Endothelial cell of umbilical vein (primary cell): ENCODE data around the gene SLC25A26. TPM values are rescaled to one million over a fixed set of nuclear protein-coding genes. Genes with fewer than 3 reads are reported as not detected.

ENCODE experiments used
- BruUV-seq: library from RNA; stranded (reverse); fragments of 400-500 nt; replicated peaks from 2 replicates; lab custom pipeline; 2021; lab: Mats Ljungman, UMichigan
- CTCF ChIA-PET: fragments of 300-600, 350-600 bp; sonication (Branson Sonifier 250); formaldehyde crosslinking; loops from one replicate; lab custom pipeline; 2021; ENCODE audit warnings: antibody characterized with exemption, inconsistent platforms; lab: Charles Lee
- POLR2A ChIA-PET: fragments of 300-600, 350-600 bp; sonication (Branson Sonifier 250); formaldehyde crosslinking; loops from one replicate; lab custom pipeline; 2021; ENCODE audit warnings: antibody characterized with exemption, inconsistent platforms; lab: Charles Lee
- DNase-seq: peaks from one replicate; pipeline ENCODE4 v3.0.0-alpha.2; 2011; ENCODE audit warnings: low read depth, low spot score
- FAIRE-seq: peaks from 2 replicates; lab custom pipeline; 2011; peaks lifted over from hg19 to GRCh38; lab: Jason Lieb, UNC
- H2AFZ ChIP-seq: 2 replicates; pipeline ENCODE4 v1.6.0; 2012; ENCODE audit warnings: low read depth, low read length, control low read depth, inconsistent platforms
- H3K27ac ChIP-seq: 2 replicates; pipeline ENCODE4 v1.5.1; 2011; ENCODE audit warnings: low read depth, mild to moderate bottlenecking, control low read depth, low read length, moderate library complexity; ENCODE audit not compliant: insufficient read depth
- H3K27me3 ChIP-seq, 2 experiments: 2 replicates each; pipeline versions ENCODE4 v1.6.0 to v1.6.1; 2011; ENCODE audit warnings: low read length in 2 of 2, mixed read lengths in 1 of 2; ENCODE audit not compliant: control insufficient read depth in 2 of 2, insufficient read depth in 2 of 2
- H3K36me3 ChIP-seq, 2 experiments: 2 replicates in 1 of 2; 3 replicates in 1 of 2; pipeline ENCODE4 v1.5.1; 2011; ENCODE audit warnings: low read length in 2 of 2, mild to moderate bottlenecking in 1 of 2, moderate library complexity in 1 of 2; ENCODE audit not compliant: control insufficient read depth in 2 of 2, insufficient read depth in 2 of 2; ENCODE audit errors: extremely low read depth in 1 of 2
- H3K4me1 ChIP-seq: 3 replicates; pipeline ENCODE4 v1.5.1; 2011; ENCODE audit warnings: mild to moderate bottlenecking, low read length; ENCODE audit not compliant: control insufficient read depth, insufficient read depth; ENCODE audit errors: extremely low read depth
- H3K4me2 ChIP-seq: 2 replicates; pipeline ENCODE4 v1.6.1; 2011; ENCODE audit warnings: low read length, control low read depth, mixed read lengths; ENCODE audit not compliant: insufficient read depth
- H3K4me3 ChIP-seq, 3 experiments: fragments of 200-600 bp in 1 of 3; sonication (generic), shearing (Covaris generic) in 1 of 3; replicated peaks in 1 of 3; 2 replicates each; pipeline ENCODE4 v1.5.1; 2011 to 2016; ENCODE audit warnings: control low read depth in 3 of 3, low read length in 3 of 3, mild to moderate bottlenecking in 2 of 3, inconsistent platforms in 1 of 3, low read depth in 1 of 3, moderate library complexity in 1 of 3; ENCODE audit not compliant: insufficient read depth in 1 of 3
- H3K79me2 ChIP-seq: 2 replicates; pipeline ENCODE4 v1.6.0; 2012; ENCODE audit warnings: low read length, inconsistent platforms; ENCODE audit not compliant: control insufficient read depth, insufficient read depth
- H3K9ac ChIP-seq: replicated peaks from 2 replicates; pipeline ENCODE3; 2011; ENCODE audit warnings: low read length, control low read depth; ENCODE audit not compliant: insufficient read depth; ENCODE audit errors: extremely low read depth
- H3K9me1 ChIP-seq: replicated peaks from 3 replicates; pipeline ENCODE4 v1.6.0; 2011; ENCODE audit warnings: mild to moderate bottlenecking, low read length; ENCODE audit not compliant: control insufficient read depth, insufficient read depth; ENCODE audit errors: extremely low read depth
- H3K9me3 ChIP-seq: replicated peaks from 2 replicates; pipeline ENCODE4 v1.5.1; 2012; ENCODE audit warnings: low read length, inconsistent platforms; ENCODE audit not compliant: control insufficient read depth, insufficient read depth
- H4K20me1 ChIP-seq: replicated peaks from 2 replicates; pipeline ENCODE3; 2011; ENCODE audit warnings: mild to moderate bottlenecking, low read length; ENCODE audit not compliant: control insufficient read depth, insufficient read depth; ENCODE audit errors: extremely low read depth
- CTCF ChIP-seq, 2 donors: IDR thresholded peaks; 1 replicate in 1 of 2; 2 replicates in 1 of 2; pipeline ENCODE4 v1.5.1; 2011; ENCODE audit warnings: low read length in 2 of 2, mild to moderate bottlenecking in 2 of 2, moderate library complexity in 2 of 2, control low read depth in 1 of 2, inconsistent platforms in 1 of 2, low read depth in 1 of 2; ENCODE audit not compliant: insufficient read depth in 1 of 2; ENCODE audit errors: extremely low read depth in 1 of 2
- EZH2 ChIP-seq: IDR thresholded peaks from 2 replicates; pipeline ENCODE4 v1.6.1; 2012; ENCODE audit warnings: borderline replicate concordance, low read depth, mild to moderate bottlenecking, moderate library complexity, low read length, inconsistent platforms; ENCODE audit not compliant: severe bottlenecking
- FOS ChIP-seq: IDR thresholded peaks from 2 replicates; pipeline ENCODE4 v1.6.1; 2011; ENCODE audit warnings: mild to moderate bottlenecking, low read length, moderate library complexity, borderline replicate concordance; ENCODE audit not compliant: insufficient read depth
- GATA2 ChIP-seq: IDR thresholded peaks from 2 replicates; pipeline ENCODE4 v1.7.0; 2011; ENCODE audit warnings: low read depth, mild to moderate bottlenecking, moderate library complexity, mixed read lengths, low read length; ENCODE audit not compliant: insufficient read length, insufficient read depth
- JUN ChIP-seq: IDR thresholded peaks from 2 replicates; pipeline ENCODE4 v1.6.1; 2011; ENCODE audit warnings: borderline replicate concordance, low read depth; ENCODE audit not compliant: insufficient read length, insufficient read depth
- MAX ChIP-seq: IDR thresholded peaks from 2 replicates; pipeline ENCODE4 v1.6.1; 2011; ENCODE audit not compliant: insufficient read depth, insufficient read length
- MYC ChIP-seq: IDR thresholded peaks from one replicate; pipeline ENCODE4 v1.6.1; 2011; ENCODE audit warnings: mild to moderate bottlenecking, low read depth, low read length
- POLR2A ChIP-seq: IDR thresholded peaks from 2 replicates; pipeline ENCODE4 v1.6.1; 2012; ENCODE audit warnings: low read depth, mild to moderate bottlenecking, control low read depth, low read length
- POLR2AphosphoS5 ChIP-seq: IDR thresholded peaks from 2 replicates; pipeline ENCODE4 v1.6.1; 2012; ENCODE audit warnings: low read depth, mild to moderate bottlenecking, control low read depth, low read length, moderate library complexity; ENCODE audit not compliant: insufficient read depth
- dilution Hi-C: fragments of 300-500 bp; cut with MboI; formaldehyde crosslinking; loops from one replicate; pipeline ENCODE4 v1.15.0; 2019; ENCODE audit warnings: low sequenced_read_pairs; ENCODE audit not compliant: extremely low pct_ligation_motif_present
- intact Hi-C: fragments of 100-400 bp; cut with micrococcal nuclease; formaldehyde crosslinking; loops from one replicate; pipeline ENCODE4 v1.10.0; 2022
- polyA plus RNA-seq, 4 experiments: library from polyadenylated mRNA; depleted of rRNA in 3 of 4; stranded (reverse) in 3 of 4; unstranded in 1 of 4; fragments of >200 nt; gene quantifications; 2 replicates each; pipeline versions ENCODE4 v1.2.1 to v1.2.3, GENCODE V29; 2011 to 2012; ENCODE audit warnings: missing spikeins in 1 of 4
- total RNA-seq: library from RNA; stranded (reverse); gene quantifications from 2 replicates; pipeline ENCODE4 v1.2.3, GENCODE V29; 2021

SLC25A26 gene
- total and polyA plus RNA-seq, 2 donors (not counting 3 experiments of a cell fraction or from before 2014, with no cell fraction given) = 11.8 to 23.5 TPM

DNA sequence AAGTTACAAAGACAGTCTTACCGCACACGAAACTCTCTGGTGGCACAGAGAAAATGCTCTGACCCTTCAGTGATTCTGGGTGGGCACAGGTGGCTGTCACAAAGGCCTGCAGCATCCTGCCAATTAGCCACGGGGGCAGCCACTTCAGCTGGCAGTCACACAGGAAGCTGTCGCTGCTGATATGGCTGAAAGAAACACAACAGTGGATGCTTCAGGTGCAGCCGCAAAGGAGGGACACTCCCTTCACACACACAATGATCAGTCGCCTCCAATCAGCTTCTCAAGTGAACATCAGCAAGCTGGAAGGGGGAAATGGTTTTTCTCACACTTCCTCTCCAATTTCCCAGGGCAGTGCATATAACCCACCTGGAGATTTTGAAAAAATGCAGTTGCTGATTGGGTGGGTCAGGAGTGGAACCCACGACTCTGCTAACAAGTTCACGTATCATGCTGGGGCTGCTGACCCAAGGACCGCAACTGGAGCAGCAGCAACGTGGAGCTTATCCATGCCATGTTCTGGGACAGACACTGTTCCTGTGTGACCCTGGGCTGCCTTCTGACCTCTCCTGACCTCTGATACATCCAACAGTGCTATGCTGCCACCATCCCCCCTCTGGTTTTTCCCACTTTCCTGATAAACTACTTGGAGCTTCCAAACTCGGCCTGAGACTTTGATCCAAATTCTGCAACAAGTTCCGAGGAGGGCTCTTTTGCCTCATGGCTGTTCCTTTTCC, 173.4 kb downstream of the SLC25A26 start:
- Histone ChIP-seq H3K27ac (peak overlapping the region; percentile 50), H3K9me3 (no peaks in the 10 kb centered on the region), H3K9me1 (no peaks in the 10 kb centered on the region), H3K27me3 (no peaks in the 10 kb centered on the region), H3K4me3 (no peak overlapping the region), H2AFZ (no peak overlapping the region), H3K36me3 (peaks cover 9 to 32% of the 10 kb centered on the region in 2 experiments), H3K4me2 (peak overlapping the region; percentile 6), H3K79me2 (no peaks in the 10 kb centered on the region), H4K20me1 (no peaks in the 10 kb centered on the region), H3K4me1 (peaks cover 28% of the 10 kb centered on the region), H3K9ac (no peak overlapping the region)
- dilution Hi-C loops (loop anchor here (25.0 kb wide), 1 partner anchor 418 kb away; no protein-coding TSS in a partner anchor), intact Hi-C loops (loop anchor here (5.0 kb wide), 1 partner anchor 117 kb away; no protein-coding TSS in a partner anchor)
- DNase-seq (peak; percentile 37), FAIRE-seq (no peak)
- no TSS peak for BruUV-seq
- TF ChIP-seq MAX (no peak), EZH2 (no peak), GATA2 (no peak), POLR2A (no peak), JUN (no peak)
- ChIA-PET POLR2A (no interaction called here), CTCF (interaction anchor here (0.9 to 4.0 kb wide), 8 partner anchors 14 to 428 kb away, joined by 3 to 26 read pairs (median 6); no protein-coding TSS in a partner anchor)

GRCh38 chr3:66394753-66395249, 174.0 kb downstream of the SLC25A26 start:
- ChIA-PET POLR2A (no interaction called here), CTCF (interaction anchor here (0.9 to 4.0 kb wide), 8 partner anchors 13 to 427 kb away, joined by 3 to 26 read pairs (median 6); no protein-coding TSS in a partner anchor)
- Histone ChIP-seq H3K9ac (no peak overlapping the region), H3K4me3 (no peak overlapping the region), H3K4me1 (peaks cover 28% of the 10 kb centered on the region), H3K9me1 (no peaks in the 10 kb centered on the region), H3K27me3 (no peaks in the 10 kb centered on the region), H3K27ac (peak overlapping the region; percentile 50), H3K9me3 (no peaks in the 10 kb centered on the region), H3K79me2 (no peaks in the 10 kb centered on the region), H3K4me2 (peak overlapping the region; percentile 6), H3K36me3 (peaks cover 9 to 32% of the 10 kb centered on the region in 2 experiments), H4K20me1 (no peaks in the 10 kb centered on the region), H2AFZ (peak overlapping the region; percentile 31)
- intact Hi-C loops (loop anchor here (5.0 kb wide), 1 partner anchor 118 kb away; no protein-coding TSS in a partner anchor), dilution Hi-C loops (loop anchor here (25.0 kb wide), 1 partner anchor 418 kb away; no protein-coding TSS in a partner anchor)
- TF ChIP-seq POLR2AphosphoS5 (no peak), POLR2A (no peak), MYC (no peak), EZH2 (no peak), CTCF (IDR thresholded peaks at IDR 0.05; ENCODE audit: extremely low read depth in 1 of 2, insufficient read depth in 1 of 2, low read depth in 1 of 2, low read length in 2 of 2) (no peak), FOS (peak; percentile 51), MAX (no peak), GATA2 (peak; percentile 90), JUN (peak; percentile 27)
- no peak for FAIRE-seq
- no TSS peak for BruUV-seq
- DNase-seq = peak; percentile 71
